ENCODE data around the gene SF3B1. TPM values are rescaled to one million over a fixed set of nuclear protein-coding genes. Genes with fewer than 3 reads are reported as not detected.
"Not testable (repeated sequence)": the region's sequence is repeated elsewhere in the genome, so short reads cannot be mapped to it uniquely, and the experiment has no call there.

SF3B1 gene
- total RNA-seq, 1 donor from 2014 or later, result 252 TPM

DNA sequence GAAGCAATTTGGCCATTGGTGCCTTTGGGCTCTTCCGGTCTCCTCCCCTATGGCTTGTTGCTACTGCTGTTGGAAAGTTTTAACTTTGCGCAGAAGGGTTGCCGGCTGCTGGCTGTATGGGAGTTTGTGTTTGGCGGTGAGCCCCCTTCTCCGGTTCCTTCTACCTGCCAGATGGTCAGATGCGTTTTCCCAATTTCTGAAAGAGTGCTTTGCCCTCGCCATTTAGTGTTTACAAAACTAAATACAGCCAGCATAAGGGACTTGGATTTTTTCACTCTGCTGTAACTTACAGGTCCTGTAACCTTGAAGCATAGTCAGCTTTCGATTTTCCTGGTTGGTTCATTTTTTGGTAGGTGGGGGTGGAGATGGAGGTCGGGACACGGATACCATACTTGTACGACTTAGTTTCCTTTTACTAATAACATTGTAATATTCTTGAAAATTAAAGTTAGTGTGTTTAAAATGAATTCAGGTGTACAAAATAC, 19.1 kb upstream of the SF3B1 start:
- Histone ChIP-seq H3K36me3 (no peaks in the 10 kb centered on the region), H3K9me3 (no peaks in the 10 kb centered on the region), H3K4me1 (peaks cover 27% of the 10 kb centered on the region), H3K27me3 (no peaks in the 10 kb centered on the region), H3K27ac (peak overlapping the region; percentile 99), H3K4me3 (peak overlapping the region; percentile 88)
- DNase-seq (no peak), ATAC-seq (peak; percentile 61)
- TF ChIP-seq CTCF (IDR thresholded peaks at IDR 0.05), result no peak
- intact Hi-C loops (cut with DNase I), result no loop called here

GRCh38 chr2:197453123-197453913, 18.5 kb upstream of the SF3B1 start, which contains the start of gene COQ10B:
COQ10B (plus strand) TSS chr2:197453552; CDS start chr2:197453561, 9 bp downstream.
- Histone ChIP-seq H3K4me1 (peaks cover 21% of the 10 kb centered on the region), H3K4me3 (peak within 1 kb of the TSS; percentile 88), H3K27ac (peak within 1 kb of the TSS; percentile 99), H3K36me3 (no peaks in the 10 kb centered on the region), H3K27me3 (no peaks in the 10 kb centered on the region), H3K9me3 (no peaks in the 10 kb centered on the region)
- peak; percentile 23 for TF ChIP-seq CTCF (IDR thresholded peaks at IDR 0.05)
- intact Hi-C loops (cut with DNase I), result no loop called here
- ATAC-seq (peak; percentile 97), DNase-seq (peak; percentile 100)

DNA sequence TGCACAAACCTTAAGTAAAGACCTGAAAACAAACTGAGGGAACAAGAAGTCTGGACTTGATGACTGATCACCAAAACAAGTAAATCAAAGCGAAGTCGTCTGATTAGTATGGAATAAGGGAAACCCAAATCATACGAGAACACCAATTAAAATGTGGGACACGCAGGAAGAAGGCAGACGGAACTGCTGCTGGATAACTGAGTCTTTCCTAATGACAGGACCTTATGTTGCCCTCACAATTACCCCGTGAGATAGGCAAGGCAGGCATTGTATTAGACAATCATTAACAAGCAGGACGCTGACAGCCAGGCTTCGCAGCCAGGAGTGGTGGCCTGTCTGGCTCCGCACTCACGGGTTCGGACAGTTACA, 17.9 kb upstream of the SF3B1 start:
- Histone ChIP-seq H3K9me3 (no peaks in the 10 kb centered on the region), H3K4me3 (peak overlapping the region; percentile 88), H3K4me1 (peaks cover 18% of the 10 kb centered on the region), H3K27me3 (no peaks in the 10 kb centered on the region), H3K27ac (peak overlapping the region; percentile 99), H3K36me3 (no peaks in the 10 kb centered on the region)
- no peak for TF ChIP-seq CTCF (IDR thresholded peaks at IDR 0.05)
- no peak for DNase-seq
- no peak for ATAC-seq
- intact Hi-C loops (cut with DNase I), result no loop called here

DNA sequence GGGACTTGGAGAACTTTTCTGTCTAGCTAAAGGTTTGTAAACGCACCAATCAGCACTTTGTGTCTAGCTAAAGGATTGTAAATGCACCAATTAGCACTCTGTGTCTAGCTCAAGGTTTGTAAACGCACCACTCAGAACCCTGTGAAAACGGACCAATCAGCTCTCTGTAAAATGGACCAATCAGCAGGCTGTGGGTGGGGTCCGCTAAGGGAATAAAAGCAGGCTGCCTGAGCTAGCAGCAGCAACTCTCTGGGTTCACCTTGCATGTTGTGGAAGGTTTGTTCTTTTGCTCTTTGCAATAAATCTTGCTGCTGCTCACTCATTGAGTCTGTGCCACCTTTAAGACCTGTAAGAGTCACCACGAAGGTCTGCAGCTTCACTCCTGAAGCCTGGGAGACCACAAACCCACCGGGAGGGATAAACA, 16.1 kb upstream of the SF3B1 start:
- intact Hi-C loops (cut with DNase I), result not testable (repeated sequence)
- H3K27ac ChIP-seq, result peak overlapping the region; percentile 49

GRCh38 chr2:197450465-197450864, 15.6 kb upstream of the SF3B1 start:
- intact Hi-C loops (cut with DNase I), result no loop called here
- Histone ChIP-seq H3K36me3 (no peaks in the 10 kb centered on the region), H3K4me3 (peak overlapping the region; percentile 6), H3K27me3 (no peaks in the 10 kb centered on the region), H3K4me1 (peaks cover 14% of the 10 kb centered on the region), H3K9me3 (no peaks in the 10 kb centered on the region), H3K27ac (peak overlapping the region; percentile 49)
- peak; percentile 82 for DNase-seq
- no peak for TF ChIP-seq CTCF (IDR thresholded peaks at IDR 0.05)
- no peak for ATAC-seq

More for the DNA sequence above, 16.1 kb upstream of the SF3B1 start:
- not testable (repeated sequence) for DNase-seq, ATAC-seq, H3K27me3 ChIP-seq, H3K36me3 ChIP-seq, H3K9me3 ChIP-seq
- H3K4me3 ChIP-seq, result peak overlapping the region; percentile 6
- H3K4me1 ChIP-seq, result peaks cover 14% of the 10 kb centered on the region

- TF ChIP-seq CTCF (IDR thresholded peaks at IDR 0.05), result no peak
- ATAC-seq (no peak), DNase-seq (no peak)
- Histone ChIP-seq H3K4me3 (no peak overlapping the region), H3K9me3 (no peaks in the 10 kb centered on the region), H3K36me3 (no peaks in the 10 kb centered on the region), H3K27ac (no peak overlapping the region), H3K4me1 (peaks cover 7% of the 10 kb centered on the region), H3K27me3 (no peaks in the 10 kb centered on the region)
- intact Hi-C loops (cut with DNase I), result no loop called here
Observed at GRCh38 chr2:197446844-197447243, 12.0 kb upstream of the SF3B1 start.
